HCT116 (cell line): Measurements from ENCODE around the gene EIF2AK3. TPM values are rescaled to one million over a fixed set of nuclear protein-coding genes. Genes with fewer than 3 reads are reported as not detected.

ENCODE experiments used
- ATAC-seq: fragments of 200-7000 bp; cut with Tn5 transposase; 2 replicates; pipeline ENCODE4 v1.9.1; 2020; ENCODE audit warnings: mild to moderate bottlenecking, moderate library complexity
- BruUV-seq: library from RNA; stranded (reverse); fragments of 400-500 nt; replicated peaks from 2 replicates; lab custom pipeline; 2021; lab: Mats Ljungman, UMichigan
- CTCF ChIA-PET: fragments of 300-600 bp; sonication (Branson Sonifier 250); formaldehyde crosslinking; loops from one replicate; lab custom pipeline; 2021; ENCODE audit warnings: antibody characterized with exemption; lab: Charles Lee
- POLR2A ChIA-PET: fragments of 300-600, 350-600 bp; sonication (Branson Sonifier 250); formaldehyde crosslinking; loops from one replicate; lab custom pipeline; 2021; ENCODE audit warnings: antibody characterized with exemption; lab: Charles Lee
- RAD21 ChIA-PET, 2 experiments: fragments of 300-600 bp; sonication (Branson Sonifier 250); formaldehyde crosslinking; loops; one replicate each; lab custom pipeline; 2023; ENCODE audit warnings: low total read pairs in 2 of 2; ENCODE audit not compliant: uncharacterized antibody in 2 of 2, unreplicated experiment in 2 of 2, low non-redundant PET in 1 of 2; lab: Charles Lee
- DNase-seq: peaks from one replicate; pipeline ENCODE4 v3.0.0-alpha.2; 2010; ENCODE audit warnings: low read depth, low spot score
- H2AFZ ChIP-seq: fragments of 200-600 bp; shearing (Covaris generic), sonication (generic); 2 replicates; pipeline ENCODE4 v1.6.1; 2017; ENCODE audit warnings: low read depth, mixed run types, mixed read lengths, antibody characterized with exemption, low read length; ENCODE audit not compliant: poor library complexity, severe bottlenecking
- H3K27ac ChIP-seq: 2 replicates; pipeline ENCODE4 v1.5.1; 2012; ENCODE audit warnings: low read depth, low read length
- H3K27me3 ChIP-seq: fragments of 200-600 bp; sonication (generic); 2 replicates; pipeline ENCODE4 v1.6.1; 2016; ENCODE audit warnings: mixed run types, low read length, mixed read lengths; ENCODE audit not compliant: insufficient read depth
- H3K36me3 ChIP-seq, 2 experiments: fragments of 200-500 bp in 1 of 2; fragments of 200-600 bp in 1 of 2; sonication (Bioruptor generic) in 1 of 2; sonication (generic) in 1 of 2; 2 replicates each; pipeline versions ENCODE4 v1.5.1 to v1.6.1; 2014 to 2016; ENCODE audit warnings: low read length in 2 of 2, inconsistent platforms in 1 of 2, mixed read lengths in 1 of 2, mixed run types in 1 of 2; ENCODE audit not compliant: insufficient read depth in 2 of 2, control insufficient read depth in 1 of 2
- H3K4me1 ChIP-seq, 2 experiments: fragments of 200-600 bp in 1 of 2; sonication (generic) in 1 of 2; 2 replicates each; pipeline versions ENCODE4 v1.5.1 to v1.6.1; 2012 to 2017; ENCODE audit warnings: low read length in 2 of 2, inconsistent platforms in 1 of 2, mild to moderate bottlenecking in 1 of 2, mixed read lengths in 1 of 2, mixed run types in 1 of 2, moderate library complexity in 1 of 2; ENCODE audit not compliant: insufficient read depth in 2 of 2, control insufficient read depth in 1 of 2
- H3K4me2 ChIP-seq: fragments of 200-600 bp; sonication (generic); 2 replicates; pipeline ENCODE4 v1.6.1; 2017; ENCODE audit warnings: mixed run types, low read length, mixed read lengths
- H3K4me3 ChIP-seq, 2 experiments: fragments of 200-600 bp in 1 of 2; sonication (generic) in 1 of 2; replicated peaks in 1 of 2; 2 replicates each; pipeline ENCODE4 v1.5.1; 2011 to 2016; ENCODE audit warnings: low read length in 2 of 2, control low read depth in 1 of 2, low read depth in 1 of 2, mild to moderate bottlenecking in 1 of 2, mixed read lengths in 1 of 2, mixed run types in 1 of 2
- H3K79me2 ChIP-seq: fragments of 200-600 bp; sonication (generic); 2 replicates; pipeline ENCODE4 v1.6.1; 2017; ENCODE audit warnings: mild to moderate bottlenecking, mixed run types, low read length, moderate library complexity, mixed read lengths; ENCODE audit not compliant: insufficient read depth
- H3K9ac ChIP-seq: fragments of 200-600 bp; sonication (generic); 2 replicates; pipeline ENCODE4 v1.6.1; 2016; ENCODE audit warnings: low read length, mixed read lengths
- H3K9me2 ChIP-seq: fragments of 200-600 bp; sonication (generic), shearing (Covaris generic); 2 replicates; pipeline ENCODE4 v1.6.1; 2017; ENCODE audit warnings: mixed run types, mild to moderate bottlenecking, moderate library complexity; ENCODE audit not compliant: insufficient read depth
- H3K9me3 ChIP-seq, 2 experiments: fragments of 200-500 bp in 1 of 2; fragments of 200-600 bp in 1 of 2; sonication (Bioruptor generic) in 1 of 2; sonication (generic) in 1 of 2; 2 replicates each; pipeline ENCODE4 v1.6.1; 2014 to 2017; ENCODE audit warnings: low read length in 2 of 2, mixed read lengths in 2 of 2, inconsistent platforms in 1 of 2, low read depth in 1 of 2, mild to moderate bottlenecking in 1 of 2, mixed run types in 1 of 2, moderate library complexity in 1 of 2; ENCODE audit not compliant: control insufficient read depth in 1 of 2, insufficient read depth in 1 of 2
- H4K20me1 ChIP-seq: fragments of 200-600 bp; sonication (generic), shearing (Covaris generic); 2 replicates; pipeline ENCODE4 v1.6.1; 2017; ENCODE audit warnings: mixed run types, mild to moderate bottlenecking, moderate library complexity; ENCODE audit not compliant: insufficient read depth
- CBX3 ChIP-seq: IDR thresholded peaks from 2 replicates; pipeline ENCODE4 v1.6.1; 2012; ENCODE audit warnings: low read depth
- CTCF ChIP-seq, 3 experiments: fragments of 200-600 bp in 1 of 3; sonication (generic) in 1 of 3; IDR thresholded peaks in 2 of 3; conservative IDR thresholded peaks in 1 of 3; 2 replicates each; pipeline ENCODE4 v1.5.1; 2012 to 2017; ENCODE audit warnings: low read depth in 2 of 3, low read length in 2 of 3, antibody characterized with exemption in 1 of 3, borderline replicate concordance in 1 of 3, control low read depth in 1 of 3, mild to moderate bottlenecking in 1 of 3, mixed read lengths in 1 of 3, mixed run types in 1 of 3, moderate library complexity in 1 of 3; ENCODE audit not compliant: insufficient read depth in 1 of 3
- EZH2 ChIP-seq: fragments of 200-600 bp; sonication (generic); IDR thresholded peaks from 2 replicates; pipeline ENCODE4 v1.6.1; 2017; ENCODE audit warnings: antibody characterized with exemption, mixed run types
- JUND ChIP-seq: IDR thresholded peaks from 2 replicates; pipeline ENCODE4 v1.6.1; 2012
- POLR2A ChIP-seq: IDR thresholded peaks from 2 replicates; pipeline ENCODE4 v1.7.0; 2011; ENCODE audit warnings: borderline replicate concordance; ENCODE audit not compliant: insufficient read depth, insufficient read length; ENCODE audit errors: extremely low read depth
- POLR2AphosphoS5 ChIP-seq: IDR thresholded peaks from 2 replicates; pipeline ENCODE4 v1.6.1; 2011; ENCODE audit warnings: mild to moderate bottlenecking, low read depth, low read length, moderate library complexity
- RAD21 ChIP-seq: IDR thresholded peaks from 2 replicates; pipeline ENCODE4 v1.6.1; 2012; ENCODE audit warnings: low read depth, mild to moderate bottlenecking
- SRF ChIP-seq: IDR thresholded peaks from 2 replicates; pipeline ENCODE4 v1.6.1; 2012; ENCODE audit warnings: low read depth
- YY1 ChIP-seq: IDR thresholded peaks from 2 replicates; pipeline ENCODE4 v1.6.1; 2011; ENCODE audit warnings: low read length, low read depth, moderate library complexity, mild to moderate bottlenecking; ENCODE audit not compliant: insufficient replicate concordance; ENCODE audit errors: extremely low read depth
- intact Hi-C: fragments of 100-400 bp; cut with micrococcal nuclease; formaldehyde crosslinking; loops from 2 replicates; pipeline ENCODE4 v1.10.0; 2022
- total RNA-seq: library from RNA; stranded (reverse); gene quantifications from one replicate; pipeline ENCODE4 v1.2.1, GENCODE V29; 2021; ENCODE audit not compliant: unreplicated experiment

The EIF2AK3 gene
- total RNA-seq, 1 experiment from 2014 or later = 8.9 TPM

- Histone ChIP-seq H3K9me2 (no peaks in the 10 kb centered on the region), H2AFZ (no peak overlapping the region), H3K4me2 (no peak overlapping the region), H3K79me2 (peaks cover 8% of the 10 kb centered on the region; the same call in 1 of the 2 replicates), H4K20me1 (no peaks in the 10 kb centered on the region), H3K9me3 (no peaks in the 10 kb centered on the region), H3K4me3 (no peak overlapping the region), H3K27ac (no peak overlapping the region), H3K27me3 (no peaks in the 10 kb centered on the region), H3K9ac (no peak overlapping the region), H3K4me1 (peaks cover 8 to 25% of the 10 kb centered on the region in 2 experiments), H3K36me3 (no peaks in the 10 kb centered on the region)
- TF ChIP-seq CBX3 (no peak), EZH2 (no peak), RAD21 (no peak), CTCF (IDR thresholded peaks at IDR 0.05 in 2 of 3, conservative IDR thresholded peaks at IDR 0.05 in 1 of 3; ENCODE audit: borderline replicate concordance in 1 of 3, insufficient read depth in 1 of 3, low read depth in 2 of 3, low read length in 2 of 3) (no peak), JUND (no peak), POLR2A (no peak)
- ChIA-PET CTCF (no interaction called here), RAD21 (no interaction called here), POLR2A (no interaction called here)
- ATAC-seq (no peak), DNase-seq (no peak)
- intact Hi-C loops = no loop called here
- no TSS peak for BruUV-seq
Measured at GRCh38 chr2:88615822-88616221, 11.4 kb downstream of the EIF2AK3 start.

GRCh38 chr2:88614497-88615157 lies 12.6 kb downstream of the EIF2AK3 start:
- ATAC-seq (no peak), DNase-seq (no peak)
- no peak overlapping the region for H3K4me2 ChIP-seq
- peaks cover 8% of the 10 kb centered on the region; the same call in 1 of the 2 replicates for H3K79me2 ChIP-seq
- H3K9me3 ChIP-seq = no peaks in the 10 kb centered on the region
- H3K4me3 ChIP-seq = no peak overlapping the region
- H3K4me1 ChIP-seq = peaks cover 8 to 29% of the 10 kb centered on the region in 2 experiments
- H2AFZ ChIP-seq = no peak overlapping the region
- H3K36me3 ChIP-seq = no peaks in the 10 kb centered on the region
- no peaks in the 10 kb centered on the region for H3K9me2 ChIP-seq
- no peak overlapping the region for H3K27ac ChIP-seq
- ChIA-PET RAD21 (no interaction called here), CTCF (no interaction called here), POLR2A (no interaction called here)
- no peaks in the 10 kb centered on the region for H3K27me3 ChIP-seq
- intact Hi-C loops = no loop called here
- H3K9ac ChIP-seq = no peak overlapping the region
- H4K20me1 ChIP-seq = no peaks in the 10 kb centered on the region
- no TSS peak for BruUV-seq
- TF ChIP-seq YY1 = no peak
- no peak for TF ChIP-seq SRF
- no peak for TF ChIP-seq POLR2AphosphoS5
